GM19351 (cell line): Measurements from ENCODE around the gene ADCY9.

Experiments used
- ATAC-seq: cut with Tn5 transposase; IDR thresholded peaks from one replicate; pipeline ENCODE4 v1.9.1; 2021; ENCODE audit warnings: mild to moderate bottlenecking, moderate library complexity; ENCODE audit not compliant: unreplicated experiment

Gene ADCY9

DNA sequence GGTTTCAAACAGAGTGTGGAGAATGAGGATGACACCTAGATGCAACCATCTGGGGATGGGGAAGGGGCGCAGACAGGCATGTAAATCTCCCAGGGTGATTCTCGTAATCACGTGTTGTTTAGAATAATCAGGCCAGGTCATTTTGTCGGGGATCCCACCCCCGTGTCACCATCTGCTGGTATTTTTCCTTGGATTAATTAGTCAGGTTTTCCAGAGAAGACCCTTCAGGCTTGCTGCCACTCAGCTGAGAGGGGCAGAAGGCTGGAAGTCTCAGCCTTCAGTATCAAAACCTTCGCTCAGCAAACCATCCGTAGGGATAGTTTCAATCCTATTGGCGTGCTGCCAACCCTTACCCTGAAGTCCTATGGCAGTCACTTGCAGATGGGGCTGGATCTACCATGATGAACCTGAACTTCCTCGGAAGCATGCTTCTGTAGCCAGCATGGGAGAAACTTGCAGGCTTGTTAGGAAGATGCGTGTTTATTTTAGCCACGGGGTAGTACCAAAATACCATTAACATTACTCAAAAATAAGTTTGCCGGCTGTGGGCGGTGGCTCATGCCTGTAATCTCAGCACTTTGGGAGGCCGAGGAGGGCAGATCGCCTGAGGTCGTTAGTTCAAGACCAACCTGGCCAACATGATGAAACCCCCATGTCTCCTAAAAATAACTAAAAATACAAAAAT, 7.5 kb upstream of the ADCY9 start:
- ATAC-seq = no peak

DNA sequence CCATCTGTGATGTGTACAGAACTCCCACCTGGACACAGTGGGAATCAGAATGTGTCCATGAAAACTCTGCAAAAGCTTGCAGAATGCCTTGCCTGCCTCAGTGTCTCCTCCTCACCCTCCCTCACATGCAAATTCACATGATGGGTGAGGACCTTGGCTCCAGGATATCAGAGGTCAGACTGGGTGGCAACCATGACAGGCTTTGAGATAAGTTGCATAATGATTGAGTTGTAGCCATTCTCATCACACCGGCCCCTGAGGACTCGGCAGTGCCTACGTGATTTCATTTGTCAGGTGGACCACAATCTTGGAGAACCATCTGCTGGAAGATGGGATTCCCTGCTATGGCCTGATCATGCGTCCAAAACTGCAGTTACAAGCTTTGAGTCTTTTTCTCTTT, 3.9 kb upstream of the ADCY9 start:
- no peak for ATAC-seq

DNA sequence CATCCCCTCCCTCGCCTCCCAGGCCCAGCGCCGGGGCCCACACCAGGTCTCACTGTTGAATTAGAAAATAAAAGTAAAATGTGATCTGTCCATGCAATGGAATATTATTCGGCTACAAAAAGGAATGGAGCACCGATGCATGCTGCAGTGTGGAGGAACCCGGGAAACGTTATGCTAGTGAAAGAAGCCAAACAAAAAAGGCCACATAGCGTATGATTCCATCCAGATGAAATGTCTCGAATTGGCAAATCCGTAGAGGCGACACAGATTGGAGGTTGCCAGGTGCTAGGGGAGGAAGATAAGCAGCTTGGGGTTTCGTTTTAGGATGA, 972 bp upstream of the ADCY9 start:
- no peak for ATAC-seq

DNA sequence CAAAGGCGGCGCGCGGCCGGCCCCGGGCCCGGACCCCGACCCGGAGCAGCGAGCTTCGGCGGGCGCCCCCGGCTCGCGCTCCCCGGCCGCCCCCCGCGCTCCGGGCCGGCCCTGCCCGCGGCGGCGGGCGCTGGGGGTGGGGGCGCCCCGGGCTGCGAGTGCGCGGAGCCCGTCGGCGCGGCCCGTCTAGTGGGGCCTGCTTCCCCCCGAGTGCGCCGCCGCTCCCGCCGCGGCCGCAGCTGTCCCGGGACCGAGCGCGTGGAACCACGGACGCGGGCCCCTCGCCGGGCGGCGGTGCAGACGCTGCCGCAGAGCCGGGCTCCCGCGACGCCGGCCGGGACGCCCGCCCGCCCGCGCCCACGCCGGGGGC, 308 bp downstream of the ADCY9 start:
- peak; percentile 17 for ATAC-seq

GRCh38 chr16:4115209-4115948, 863 bp downstream of the ADCY9 start:
- ATAC-seq = peak; percentile 37

GRCh38 chr16:4114257-4115208, 1.7 kb downstream of the ADCY9 start:
- no peak for ATAC-seq

- ATAC-seq = no peak
These were observed 2.6 kb downstream of the ADCY9 start for GRCh38 chr16:4113358-4114256.

GRCh38 chr16:4111748-4112696, 4.2 kb downstream of the ADCY9 start:
- ATAC-seq = no peak

DNA sequence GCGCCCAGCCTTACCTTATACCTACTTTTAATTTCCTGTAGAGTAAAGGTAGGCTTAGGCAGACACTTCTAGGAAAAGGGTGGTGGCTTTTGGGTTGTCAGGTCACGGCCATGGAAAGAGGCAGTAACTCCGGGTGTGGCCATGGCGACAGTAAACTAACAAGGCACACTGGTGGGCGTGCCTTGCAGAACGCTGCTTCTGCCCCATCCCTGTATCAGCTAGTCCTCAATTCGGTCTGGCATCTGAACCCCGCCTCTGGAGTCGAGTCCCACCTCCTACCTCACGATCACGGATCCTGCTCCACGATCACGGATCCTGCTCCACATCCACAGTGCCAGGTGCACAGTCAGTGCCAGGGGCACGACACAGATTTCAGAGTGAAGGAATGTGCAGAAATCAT, 5.6 kb downstream of the ADCY9 start:
- ATAC-seq = no peak

DNA sequence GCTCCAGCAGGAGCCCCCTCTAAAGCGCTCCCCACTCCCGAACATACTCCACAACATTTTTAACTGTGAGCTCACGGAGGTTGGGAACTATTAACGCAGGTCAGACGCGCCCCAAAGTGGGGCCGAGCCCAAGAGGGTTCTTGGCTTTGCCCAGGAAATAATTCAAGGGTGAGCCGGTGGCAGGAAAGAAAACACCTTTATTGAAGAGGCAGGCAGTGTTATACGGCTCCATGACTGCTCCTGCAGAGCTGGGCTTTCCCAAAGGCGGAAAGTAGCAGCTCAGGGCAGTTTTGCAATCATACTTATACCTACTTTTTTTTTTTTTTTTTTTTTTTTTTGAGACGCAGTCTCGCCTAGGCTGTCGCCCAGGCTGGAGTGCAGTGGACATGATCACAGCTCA, 6.2 kb downstream of the ADCY9 start:
- no peak for ATAC-seq

DNA sequence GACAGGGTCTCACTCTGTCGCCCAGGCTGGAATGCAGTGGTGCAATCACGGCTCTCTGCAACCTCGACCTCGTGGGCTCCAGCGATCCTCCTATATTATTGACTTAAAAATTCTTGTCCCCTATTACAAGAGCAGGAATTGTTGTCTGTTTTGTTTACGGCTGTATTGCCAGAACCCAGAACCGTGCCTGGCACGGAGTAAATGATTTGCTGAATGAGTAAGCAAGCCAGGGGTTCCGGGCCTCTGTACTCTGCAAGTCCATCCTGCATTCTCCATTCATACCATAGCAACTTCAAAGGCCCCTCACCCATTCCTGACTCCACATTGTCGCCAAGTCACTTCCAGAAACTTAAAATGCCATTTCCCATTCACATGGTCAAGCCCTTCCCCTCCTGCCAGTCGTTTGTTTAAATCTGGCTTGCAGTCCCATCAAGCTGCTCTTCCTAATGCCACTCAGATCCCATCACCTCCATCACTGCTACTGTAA, 6.9 kb downstream of the ADCY9 start:
- ATAC-seq = no peak

- ATAC-seq = no peak
These were observed 9.7 kb downstream of the ADCY9 start for GRCh38 chr16:4106516-4106915.

GRCh38 chr16:4105848-4106247, 10.4 kb downstream of the ADCY9 start:
- ATAC-seq = no peak

DNA sequence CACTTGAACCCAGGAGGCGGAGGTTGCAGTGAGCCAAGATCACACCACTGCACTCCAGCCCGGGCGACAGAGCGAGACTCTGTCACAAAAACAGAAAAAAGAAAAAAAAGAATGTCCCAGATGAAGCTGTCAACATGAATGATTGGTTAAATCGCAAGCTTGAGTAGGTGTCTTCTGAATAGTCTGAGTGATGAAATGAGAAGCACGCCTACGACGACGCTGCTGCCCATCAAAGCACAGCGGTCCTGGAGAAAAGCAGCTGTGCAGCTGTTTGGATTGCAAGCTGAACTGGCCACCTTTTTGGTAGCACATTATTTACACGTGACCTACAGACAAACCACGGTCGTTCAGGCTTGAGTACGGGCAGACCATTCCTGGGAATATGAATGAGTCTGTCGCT, 12.5 kb downstream of the ADCY9 start:
- ATAC-seq = no peak

DNA sequence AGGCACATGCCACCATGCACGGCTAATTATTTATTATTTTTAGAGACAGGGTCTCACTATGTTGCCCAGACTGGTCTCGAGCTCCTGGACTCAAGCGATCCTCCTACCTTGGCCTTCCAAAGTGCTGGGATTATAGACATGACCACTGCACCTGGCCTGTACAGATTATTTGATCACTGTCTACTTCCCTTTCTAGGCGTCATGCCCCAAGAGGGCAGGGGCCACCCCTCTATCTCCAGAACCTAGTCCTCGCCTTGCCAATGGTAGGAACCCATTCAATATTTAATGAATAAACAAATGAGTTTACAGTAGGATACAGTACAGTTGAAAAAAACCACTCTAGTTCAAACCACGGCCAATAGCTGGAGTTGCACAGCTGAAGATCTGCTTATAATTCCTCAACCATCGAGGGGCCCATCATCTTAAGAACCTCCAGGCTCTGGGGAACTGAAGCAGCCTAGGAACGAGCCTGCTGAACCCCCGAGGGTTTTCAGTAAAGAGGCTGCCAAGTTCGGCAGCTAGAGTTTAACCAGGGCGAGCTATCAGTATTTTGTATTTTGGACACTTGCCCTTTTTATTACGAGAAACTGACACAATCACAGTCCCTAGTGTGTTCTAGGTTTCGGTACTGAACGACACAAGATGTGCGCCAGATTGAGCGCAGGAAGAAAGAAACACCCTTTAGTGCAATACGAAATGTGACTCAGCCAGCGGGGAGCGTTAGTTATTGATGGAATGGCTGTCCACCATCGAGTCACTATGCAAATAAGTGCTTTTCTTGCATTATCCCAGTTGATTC, 14.6 kb downstream of the ADCY9 start:
- no peak for ATAC-seq

DNA sequence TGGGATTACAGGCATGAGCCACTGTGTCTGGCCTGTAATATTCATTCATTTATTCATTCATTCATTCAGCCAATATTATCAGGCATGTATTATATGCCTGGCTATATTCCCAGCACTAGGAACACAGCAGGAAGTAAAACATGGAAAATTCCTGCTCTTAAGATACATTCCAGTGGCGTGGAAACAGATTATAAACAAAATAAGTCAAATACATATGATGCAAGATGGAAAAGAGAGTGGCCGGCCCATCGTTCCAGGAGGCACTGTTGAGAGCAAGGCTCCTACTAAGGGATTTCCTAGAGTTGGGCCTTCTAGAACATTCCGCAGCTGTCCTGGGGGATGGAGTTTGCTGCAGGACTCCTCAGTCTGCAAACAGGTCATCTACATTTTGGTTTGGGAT, 17.7 kb downstream of the ADCY9 start:
- no peak for ATAC-seq

GRCh38 chr16:4097826-4098240, 18.4 kb downstream of the ADCY9 start:
- ATAC-seq = no peak

GRCh38 chr16:4096509-4096908, 19.7 kb downstream of the ADCY9 start:
- ATAC-seq = no peak
